ENCODE measurements around the gene C11orf58. TPM values are rescaled to one million over a fixed set of nuclear protein-coding genes. Genes with fewer than 3 reads are reported as not detected.

C11orf58 gene
- polyA plus RNA-seq, 2 donors: 45.1 to 65.4 TPM

DNA sequence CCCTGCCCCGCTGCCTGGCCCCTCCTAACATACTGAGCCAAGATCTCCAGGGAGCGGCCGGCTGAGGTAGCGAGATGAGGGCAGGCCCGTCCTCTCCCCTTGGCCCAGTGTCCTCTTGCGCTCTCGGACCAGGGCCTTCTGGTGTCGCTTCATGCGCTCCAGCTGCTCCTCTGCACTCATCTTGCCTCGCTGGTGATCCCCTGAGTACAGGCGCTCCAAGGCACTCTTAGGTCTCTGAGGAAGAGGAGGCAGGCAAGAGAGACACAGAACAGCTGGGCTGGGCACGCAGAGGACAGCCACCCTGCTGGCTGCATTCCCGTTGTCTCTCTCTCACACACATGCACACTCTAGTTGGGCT lies 50.6 kb downstream of the C11orf58 start:
- WGBS, 2 donors: 90 to 92% methylated on average over 13 of the region's 13 CpGs
- Histone ChIP-seq H3K27ac (ENCODE audit: low read depth in 2 of 2, low read length in 1 of 2) (no peak overlapping the region), H3K27me3 (ENCODE audit: control insufficient read depth in 1 of 2, insufficient read depth in 2 of 2, low read length in 2 of 2) (no peaks in the 10 kb centered on the region), H3K9me3 (ENCODE audit: control insufficient read depth in 2 of 2, insufficient read depth in 1 of 2, low read depth in 1 of 2, low read length in 1 of 2) (no peaks in the 10 kb centered on the region), H3K4me1 (ENCODE audit: control insufficient read depth in 2 of 2, insufficient read depth in 2 of 2, low read length in 1 of 2) (peaks cover 4 to 19% of the 10 kb centered on the region in 2 donors), H3K4me3 (ENCODE audit: low read depth in 1 of 2, low read length in 2 of 2) (no peak overlapping the region), H3K36me3 (ENCODE audit: control insufficient read depth in 2 of 2, insufficient read depth in 2 of 2, low read length in 1 of 2) (peaks cover 0 to 34% of the 10 kb centered on the region in 2 donors)

DNA sequence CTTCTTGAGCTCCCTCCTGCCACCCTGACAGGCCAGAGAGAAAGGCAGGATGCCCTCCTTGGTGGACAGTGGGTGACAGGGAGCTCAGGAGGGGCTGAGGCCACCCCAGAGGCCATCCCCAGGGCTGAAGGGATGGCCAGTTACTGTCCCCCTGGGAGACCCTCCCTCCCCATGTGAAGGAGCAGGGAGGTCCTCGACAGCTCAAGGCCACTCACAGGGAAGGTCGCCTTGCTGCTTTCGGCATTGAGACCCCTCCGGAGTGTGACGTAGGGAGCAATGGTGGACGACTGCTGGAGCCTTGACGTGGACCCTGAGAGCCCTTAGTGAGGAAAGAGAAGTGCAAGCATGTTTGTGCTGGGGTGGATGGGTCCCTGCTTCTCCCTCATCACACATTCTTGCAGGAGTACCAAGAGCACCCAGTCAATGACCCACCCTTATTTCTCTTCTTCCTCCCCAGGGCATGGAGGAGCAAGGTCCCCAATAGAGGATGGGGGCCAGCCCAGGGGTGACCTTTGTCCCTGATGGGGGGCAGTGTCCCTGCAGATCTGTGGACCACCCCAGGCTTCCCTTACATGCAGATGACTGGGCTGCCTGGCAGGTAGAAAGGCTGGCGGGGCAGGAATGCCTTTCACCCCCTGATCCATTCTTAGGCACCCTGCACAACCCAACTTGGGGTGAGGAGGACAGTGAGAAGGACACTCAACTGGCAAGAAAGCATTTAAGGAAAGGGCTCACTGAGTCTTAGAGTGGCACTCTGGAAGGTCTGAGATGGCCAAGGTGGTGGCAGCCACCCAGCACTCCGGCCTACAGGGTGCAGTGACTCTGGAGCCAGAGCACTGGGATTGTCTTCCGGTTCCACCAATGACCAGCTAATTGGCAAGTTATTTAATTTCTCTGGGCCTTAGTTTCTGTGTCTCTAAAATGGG lies 51.4 kb downstream of the C11orf58 start:
- peaks cover 4 to 19% of the 10 kb centered on the region in 2 donors for H3K4me1 ChIP-seq (ENCODE audit: control insufficient read depth in 2 of 2, insufficient read depth in 2 of 2, low read length in 1 of 2)
- H3K36me3 ChIP-seq (ENCODE audit: control insufficient read depth in 2 of 2, insufficient read depth in 2 of 2, low read length in 1 of 2): peaks cover 0 to 36% of the 10 kb centered on the region in 2 donors
- 93 to 95% methylated on average over 10 of the region's 10 CpGs for WGBS, 2 donors
- H3K9me3 ChIP-seq (ENCODE audit: control insufficient read depth in 2 of 2, insufficient read depth in 1 of 2, low read depth in 1 of 2, low read length in 1 of 2): no peaks in the 10 kb centered on the region
- no peak overlapping the region for H3K27ac ChIP-seq (ENCODE audit: low read depth in 2 of 2, low read length in 1 of 2)
- no peaks in the 10 kb centered on the region for H3K27me3 ChIP-seq (ENCODE audit: control insufficient read depth in 1 of 2, insufficient read depth in 2 of 2, low read length in 2 of 2)
- H3K4me3 ChIP-seq (ENCODE audit: low read depth in 1 of 2, low read length in 2 of 2): no peak overlapping the region

- H3K27me3 ChIP-seq (ENCODE audit: control insufficient read depth in 1 of 2, insufficient read depth in 2 of 2, low read length in 2 of 2): no peaks in the 10 kb centered on the region
- H3K27ac ChIP-seq (ENCODE audit: low read depth in 2 of 2, low read length in 1 of 2): no peak overlapping the region
- peaks cover 4 to 19% of the 10 kb centered on the region in 2 donors for H3K4me1 ChIP-seq (ENCODE audit: control insufficient read depth in 2 of 2, insufficient read depth in 2 of 2, low read length in 1 of 2)
- H3K4me3 ChIP-seq (ENCODE audit: low read depth in 1 of 2, low read length in 2 of 2): no peak overlapping the region
- 87 to 89% methylated on average over 16 of the region's 16 CpGs for WGBS, 2 donors
- H3K36me3 ChIP-seq (ENCODE audit: control insufficient read depth in 2 of 2, insufficient read depth in 2 of 2, low read length in 1 of 2): peaks cover 0 to 36% of the 10 kb centered on the region in 2 donors
- no peaks in the 10 kb centered on the region for H3K9me3 ChIP-seq (ENCODE audit: control insufficient read depth in 2 of 2, insufficient read depth in 1 of 2, low read depth in 1 of 2, low read length in 1 of 2)
These were observed 52.2 kb downstream of the C11orf58 start for GRCh38 chr11:16790486-16791190.

- Histone ChIP-seq H3K36me3 (ENCODE audit: control insufficient read depth in 2 of 2, insufficient read depth in 2 of 2, low read length in 1 of 2) (peaks cover 0 to 32% of the 10 kb centered on the region in 2 donors), H3K4me3 (ENCODE audit: low read depth in 1 of 2, low read length in 2 of 2) (no peak overlapping the region), H3K27ac (ENCODE audit: low read depth in 2 of 2, low read length in 1 of 2) (peak overlapping the region in 1 of 2 donors; percentile 34), H3K9me3 (ENCODE audit: control insufficient read depth in 2 of 2, insufficient read depth in 1 of 2, low read depth in 1 of 2, low read length in 1 of 2) (no peaks in the 10 kb centered on the region), H3K4me1 (ENCODE audit: control insufficient read depth in 2 of 2, insufficient read depth in 2 of 2, low read length in 1 of 2) (peaks cover 4 to 19% of the 10 kb centered on the region in 2 donors), H3K27me3 (ENCODE audit: control insufficient read depth in 1 of 2, insufficient read depth in 2 of 2, low read length in 2 of 2) (no peaks in the 10 kb centered on the region)
- WGBS, 2 donors: 63 to 76% methylated on average over 13 of the region's 13 CpGs
These were observed 52.9 kb downstream of the C11orf58 start for GRCh38 chr11:16791191-16791961.

DNA sequence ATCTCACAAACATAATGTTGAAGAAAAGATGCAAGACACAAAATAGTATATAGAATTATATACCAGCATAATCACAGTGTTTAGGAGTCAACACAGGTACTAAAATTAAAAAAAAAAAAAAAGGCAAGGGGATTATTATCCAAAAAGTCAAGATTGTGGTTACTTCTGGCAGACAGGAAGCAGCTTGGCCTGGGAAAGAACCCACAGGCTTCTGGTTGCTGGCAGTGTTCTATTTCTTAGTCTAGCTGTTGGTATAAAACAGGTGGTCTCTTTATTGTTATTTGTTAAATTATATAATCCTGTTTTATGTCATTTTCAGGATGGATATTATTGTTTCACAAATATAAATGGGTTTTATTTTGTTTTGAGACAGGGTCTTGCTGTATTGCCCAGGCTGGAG lies 54.0 kb downstream of the C11orf58 start:
- Histone ChIP-seq H3K27me3 (ENCODE audit: control insufficient read depth in 1 of 2, insufficient read depth in 2 of 2, low read length in 2 of 2) (no peaks in the 10 kb centered on the region), H3K9me3 (ENCODE audit: control insufficient read depth in 2 of 2, insufficient read depth in 1 of 2, low read depth in 1 of 2, low read length in 1 of 2) (no peaks in the 10 kb centered on the region), H3K4me3 (ENCODE audit: low read depth in 1 of 2, low read length in 2 of 2) (no peak overlapping the region), H3K27ac (ENCODE audit: low read depth in 2 of 2, low read length in 1 of 2) (no peak overlapping the region), H3K4me1 (ENCODE audit: control insufficient read depth in 2 of 2, insufficient read depth in 2 of 2, low read length in 1 of 2) (peaks cover 4 to 19% of the 10 kb centered on the region in 2 donors), H3K36me3 (ENCODE audit: control insufficient read depth in 2 of 2, insufficient read depth in 2 of 2, low read length in 1 of 2) (peaks cover 0 to 32% of the 10 kb centered on the region in 2 donors)

GRCh38 chr11:16793009-16793408 lies 54.6 kb downstream of the C11orf58 start:
- H3K4me1 ChIP-seq (ENCODE audit: control insufficient read depth in 2 of 2, insufficient read depth in 2 of 2, low read length in 1 of 2): peaks cover 4 to 19% of the 10 kb centered on the region in 2 donors
- 69 to 77% methylated on average over 3 of the region's 3 CpGs for WGBS, 2 donors
- no peaks in the 10 kb centered on the region for H3K9me3 ChIP-seq (ENCODE audit: control insufficient read depth in 2 of 2, insufficient read depth in 1 of 2, low read depth in 1 of 2, low read length in 1 of 2)
- H3K27me3 ChIP-seq (ENCODE audit: control insufficient read depth in 1 of 2, insufficient read depth in 2 of 2, low read length in 2 of 2): no peaks in the 10 kb centered on the region
- H3K36me3 ChIP-seq (ENCODE audit: control insufficient read depth in 2 of 2, insufficient read depth in 2 of 2, low read length in 1 of 2): peaks cover 0 to 34% of the 10 kb centered on the region in 2 donors
- H3K4me3 ChIP-seq (ENCODE audit: low read depth in 1 of 2, low read length in 2 of 2): no peak overlapping the region
- no peak overlapping the region for H3K27ac ChIP-seq (ENCODE audit: low read depth in 2 of 2, low read length in 1 of 2)

DNA sequence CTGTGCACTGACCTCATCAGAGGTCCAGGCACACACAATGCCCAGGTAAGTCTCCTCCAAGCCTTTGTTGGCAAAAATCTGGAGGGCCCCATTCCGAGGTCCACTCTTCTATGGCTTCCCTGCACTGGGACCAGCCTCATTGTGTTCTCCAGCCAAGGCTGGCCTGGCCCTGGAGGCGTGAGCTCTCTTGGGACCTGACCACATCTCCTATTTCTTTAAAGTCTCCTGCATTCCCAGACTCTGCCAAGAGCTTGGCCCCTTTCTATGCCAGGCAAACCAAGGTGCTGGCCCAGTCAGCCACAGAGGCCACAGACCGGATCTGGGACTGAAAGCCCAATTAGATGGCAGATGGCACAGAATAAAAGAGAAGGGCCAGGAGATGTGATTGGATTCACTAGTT lies 55.1 kb downstream of the C11orf58 start:
- peaks cover 0 to 34% of the 10 kb centered on the region in 2 donors for H3K36me3 ChIP-seq (ENCODE audit: control insufficient read depth in 2 of 2, insufficient read depth in 2 of 2, low read length in 1 of 2)

GRCh38 chr11:16794047-16794818 lies 55.8 kb downstream of the C11orf58 start:
- 88 to 90% methylated on average over 17 of the region's 17 CpGs for WGBS, 2 donors
- Histone ChIP-seq H3K27ac (ENCODE audit: low read depth in 2 of 2, low read length in 1 of 2) (no peak overlapping the region), H3K4me1 (ENCODE audit: control insufficient read depth in 2 of 2, insufficient read depth in 2 of 2, low read length in 1 of 2) (peaks cover 4 to 12% of the 10 kb centered on the region in 2 donors), H3K27me3 (ENCODE audit: control insufficient read depth in 1 of 2, insufficient read depth in 2 of 2, low read length in 2 of 2) (no peaks in the 10 kb centered on the region), H3K36me3 (ENCODE audit: control insufficient read depth in 2 of 2, insufficient read depth in 2 of 2, low read length in 1 of 2) (peaks cover 0 to 29% of the 10 kb centered on the region in 2 donors), H3K9me3 (ENCODE audit: control insufficient read depth in 2 of 2, insufficient read depth in 1 of 2, low read depth in 1 of 2, low read length in 1 of 2) (no peaks in the 10 kb centered on the region), H3K4me3 (ENCODE audit: low read depth in 1 of 2, low read length in 2 of 2) (no peak overlapping the region)

More for the DNA sequence above, 55.1 kb downstream of the C11orf58 start:
- 86 to 88% methylated on average over 3 of the region's 3 CpGs for WGBS, 2 donors
- no peak overlapping the region for H3K4me3 ChIP-seq (ENCODE audit: low read depth in 1 of 2, low read length in 2 of 2)
- no peak overlapping the region for H3K27ac ChIP-seq (ENCODE audit: low read depth in 2 of 2, low read length in 1 of 2)
- no peaks in the 10 kb centered on the region for H3K9me3 ChIP-seq (ENCODE audit: control insufficient read depth in 2 of 2, insufficient read depth in 1 of 2, low read depth in 1 of 2, low read length in 1 of 2)
- peaks cover 4 to 19% of the 10 kb centered on the region in 2 donors for H3K4me1 ChIP-seq (ENCODE audit: control insufficient read depth in 2 of 2, insufficient read depth in 2 of 2, low read length in 1 of 2)
- no peaks in the 10 kb centered on the region for H3K27me3 ChIP-seq (ENCODE audit: control insufficient read depth in 1 of 2, insufficient read depth in 2 of 2, low read length in 2 of 2)
